ENCODE results near the gene A2ML1. TPM values are rescaled to one million over a fixed set of nuclear protein-coding genes. Genes with fewer than 3 reads are reported as not detected.

A2ML1 gene
- polyA plus RNA-seq, 3 donors = not detected

DNA sequence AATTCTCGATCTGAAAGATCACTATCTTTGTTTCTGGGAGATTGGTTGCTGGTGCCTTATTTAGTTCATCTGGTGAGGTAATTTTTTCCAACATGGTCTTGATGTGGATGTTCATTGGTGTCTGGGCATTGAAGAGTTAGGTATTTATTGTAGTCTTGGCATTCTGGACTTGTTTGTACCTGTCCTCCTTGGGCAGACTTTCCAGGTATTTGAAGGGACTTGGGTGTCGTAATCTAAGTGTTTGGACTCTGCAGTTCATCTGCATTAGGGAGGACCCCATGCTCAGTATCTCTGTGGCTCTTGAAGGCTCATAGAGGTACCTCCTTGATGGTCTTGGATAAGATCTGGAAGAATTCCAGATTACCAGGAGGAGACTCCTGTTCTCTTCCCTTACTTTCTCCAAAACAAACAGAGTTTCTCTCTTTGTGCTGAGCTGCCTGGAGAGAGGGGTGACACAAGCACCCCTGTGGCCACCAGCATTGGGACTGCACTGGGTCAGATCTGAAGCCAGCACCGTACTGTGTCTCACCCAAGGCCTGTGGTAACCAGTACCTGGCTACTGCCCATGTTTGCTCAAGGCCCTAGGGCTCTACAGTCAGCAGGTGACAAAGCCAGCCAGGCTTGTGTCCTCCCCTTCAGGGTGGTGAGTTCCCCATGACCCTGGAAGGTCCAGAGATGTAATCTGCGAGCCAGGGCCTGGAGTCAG is 5.3 kb downstream of the A2ML1 start:
- no peaks in the 10 kb centered on the region for H3K27me3 ChIP-seq (ENCODE audit: control insufficient read depth in 2 of 2, insufficient read depth in 2 of 2, low read length in 2 of 2)
- no peaks in the 10 kb centered on the region for H3K79me2 ChIP-seq (ENCODE audit: insufficient read depth, low read length)
- Mint-ChIP-seq H3K27ac (no peak overlapping the region), H3K9me3 (peaks cover 0 to 3% (median 0%) of the 10 kb centered on the region in 7 donors), H3K36me3 (no peaks in the 10 kb centered on the region), H3K4me1 (peaks cover 5% of the 10 kb centered on the region), H3K27me3 (ENCODE audit: low read depth in 3 of 3) (peaks cover 3 to 7% (median 3%) of the 10 kb centered on the region in 3 donors), H3K4me3 (no peak overlapping the region)
- intact Hi-C loops (cut with micrococcal nuclease) = no loop called here
- no peak overlapping the region for H3K27ac ChIP-seq (ENCODE audit: low read depth in 1 of 2, low read length in 2 of 2)
- TF ChIP-seq, protein P1, sequence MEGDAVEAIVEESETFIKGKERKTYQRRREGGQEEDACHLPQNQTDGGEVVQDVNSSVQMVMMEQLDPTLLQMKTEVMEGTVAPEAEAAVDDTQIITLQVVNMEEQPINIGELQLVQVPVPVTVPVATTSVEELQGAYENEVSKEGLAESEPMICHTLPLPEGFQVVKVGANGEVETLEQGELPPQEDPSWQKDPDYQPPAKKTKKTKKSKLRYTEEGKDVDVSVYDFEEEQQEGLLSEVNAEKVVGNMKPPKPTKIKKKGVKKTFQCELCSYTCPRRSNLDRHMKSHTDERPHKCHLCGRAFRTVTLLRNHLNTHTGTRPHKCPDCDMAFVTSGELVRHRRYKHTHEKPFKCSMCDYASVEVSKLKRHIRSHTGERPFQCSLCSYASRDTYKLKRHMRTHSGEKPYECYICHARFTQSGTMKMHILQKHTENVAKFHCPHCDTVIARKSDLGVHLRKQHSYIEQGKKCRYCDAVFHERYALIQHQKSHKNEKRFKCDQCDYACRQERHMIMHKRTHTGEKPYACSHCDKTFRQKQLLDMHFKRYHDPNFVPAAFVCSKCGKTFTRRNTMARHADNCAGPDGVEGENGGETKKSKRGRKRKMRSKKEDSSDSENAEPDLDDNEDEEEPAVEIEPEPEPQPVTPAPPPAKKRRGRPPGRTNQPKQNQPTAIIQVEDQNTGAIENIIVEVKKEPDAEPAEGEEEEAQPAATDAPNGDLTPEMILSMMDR (IDR thresholded peaks at IDR 0.05) = no peak
- no peaks in the 10 kb centered on the region for H3K36me3 ChIP-seq (replicated peaks in 1 of 2; ENCODE audit: control insufficient read depth in 1 of 2, insufficient read depth in 2 of 2, low read length in 2 of 2)
- H3K9ac ChIP-seq (ENCODE audit: insufficient read depth, low read length, poor library complexity, severe bottlenecking) = no peak overlapping the region
- H3K4me3 ChIP-seq (replicated peaks in 1 of 3; ENCODE audit: low read depth in 2 of 3, low read length in 3 of 3) = no peak overlapping the region
- H3K4me2 ChIP-seq (replicated peaks; ENCODE audit: extremely low read depth, low read length, poor library complexity, severe bottlenecking) = no peak overlapping the region
- 90% methylated on average over 2 of the region's 4 CpGs for WGBS (ENCODE audit: insufficient coverage)
- DNase-seq = no peak
- no peaks in the 10 kb centered on the region for H4K20me1 ChIP-seq (ENCODE audit: insufficient read depth, low read length)
- no peak overlapping the region for H2AFZ ChIP-seq (ENCODE audit: insufficient read depth, low read depth, low read length, poor library complexity, severe bottlenecking)
- H3K4me1 ChIP-seq (ENCODE audit: control insufficient read depth in 1 of 2, insufficient read depth in 2 of 2, low read length in 2 of 2) = no peaks in the 10 kb centered on the region
- H3K9me3 ChIP-seq (replicated peaks in 1 of 2; ENCODE audit: control insufficient read depth in 1 of 2, insufficient read depth in 1 of 2, low read length in 2 of 2) = no peaks in the 10 kb centered on the region

GRCh38 chr12:8828257-8829124 is 6.1 kb downstream of the A2ML1 start:
- H3K4me3 Mint-ChIP-seq = no peak overlapping the region
- WGBS (ENCODE audit: insufficient coverage) = 79% methylated on average over 6 of the region's 9 CpGs
- intact Hi-C loops (cut with micrococcal nuclease) = no loop called here
- H3K4me1 Mint-ChIP-seq = peaks cover 5% of the 10 kb centered on the region
- TF ChIP-seq, protein P1 (IDR thresholded peaks at IDR 0.05) = no peak
- Histone ChIP-seq H3K4me3 (replicated peaks in 1 of 3; ENCODE audit: low read depth in 2 of 3, low read length in 3 of 3) (no peak overlapping the region), H3K9ac (ENCODE audit: insufficient read depth, low read length, poor library complexity, severe bottlenecking) (no peak overlapping the region), H3K36me3 (replicated peaks in 1 of 2; ENCODE audit: control insufficient read depth in 1 of 2, insufficient read depth in 2 of 2, low read length in 2 of 2) (no peaks in the 10 kb centered on the region), H3K4me1 (ENCODE audit: control insufficient read depth in 1 of 2, insufficient read depth in 2 of 2, low read length in 2 of 2) (no peaks in the 10 kb centered on the region), H3K27me3 (ENCODE audit: control insufficient read depth in 2 of 2, insufficient read depth in 2 of 2, low read length in 2 of 2) (no peaks in the 10 kb centered on the region), H4K20me1 (ENCODE audit: insufficient read depth, low read length) (no peaks in the 10 kb centered on the region), H3K9me3 (replicated peaks in 1 of 2; ENCODE audit: control insufficient read depth in 1 of 2, insufficient read depth in 1 of 2, low read length in 2 of 2) (no peaks in the 10 kb centered on the region), H2AFZ (ENCODE audit: insufficient read depth, low read depth, low read length, poor library complexity, severe bottlenecking) (no peak overlapping the region), H3K79me2 (ENCODE audit: insufficient read depth, low read length) (no peaks in the 10 kb centered on the region), H3K4me2 (replicated peaks; ENCODE audit: extremely low read depth, low read length, poor library complexity, severe bottlenecking) (no peak overlapping the region), H3K27ac (ENCODE audit: low read depth in 1 of 2, low read length in 2 of 2) (no peak overlapping the region)
- no peaks in the 10 kb centered on the region for H3K36me3 Mint-ChIP-seq
- no peak for DNase-seq
- peaks cover 2 to 6% (median 3%) of the 10 kb centered on the region in 3 donors for H3K27me3 Mint-ChIP-seq (ENCODE audit: low read depth in 3 of 3)
- H3K9me3 Mint-ChIP-seq = peaks cover 0 to 3% (median 0%) of the 10 kb centered on the region in 7 donors
- peak overlapping the region in 1 of 7 donors; percentile 65 for H3K27ac Mint-ChIP-seq
